H1 (cell line): ENCODE data around the gene EPG5. TPM values are rescaled to one million over a fixed set of nuclear protein-coding genes. Genes with fewer than 3 reads are reported as not detected.
A peak's percentile ranks its signal among the peaks of the same experiment; 100 is the strongest.

ENCODE experiments used
- CTCF ChIA-PET: fragments of 300-600 bp; sonication (Branson Sonifier 250); formaldehyde crosslinking; loops from one replicate; lab custom pipeline; 2021; ENCODE audit not compliant: partially characterized antibody; lab: Charles Lee
- POLR2A ChIA-PET: fragments of 300-600 bp; sonication (Branson Sonifier 250); formaldehyde crosslinking; loops from one replicate; lab custom pipeline; 2021; ENCODE audit warnings: inconsistent platforms; ENCODE audit not compliant: partially characterized antibody; lab: Charles Lee
- DNase-seq, 2 experiments: peaks; one replicate each; pipeline versions ENCODE4 v3.0.0 to v3.0.0-alpha.2; 2010 to 2022; ENCODE audit warnings: low spot score in 2 of 2, low read depth in 1 of 2, mixed read lengths in 1 of 2
- FAIRE-seq: peaks from 2 replicates; lab custom pipeline; 2011; peaks lifted over from hg19 to GRCh38; lab: Jason Lieb, UNC
- H2AFZ ChIP-seq: 2 replicates; pipeline ENCODE4 v1.8.1; 2012; ENCODE audit warnings: low read length, inconsistent platforms
- H2AK5ac ChIP-seq: 2 replicates; pipeline ENCODE4 v1.6.1; 2013; ENCODE audit warnings: low read depth, low read length
- H2BK120ac ChIP-seq: replicated peaks from 2 replicates; pipeline ENCODE3; 2013; ENCODE audit warnings: low read depth, low read length, inconsistent platforms
- H2BK12ac ChIP-seq: 2 replicates; pipeline ENCODE4 v1.6.1; 2013; ENCODE audit warnings: low read depth, low read length
- H2BK15ac ChIP-seq: 2 replicates; pipeline ENCODE4 v1.6.1; 2013; ENCODE audit warnings: low read length
- H2BK20ac ChIP-seq: 2 replicates; pipeline ENCODE4 v1.6.1; 2013; ENCODE audit warnings: low read length
- H2BK5ac ChIP-seq: 2 replicates; pipeline ENCODE4 v1.6.1; 2013; ENCODE audit warnings: low read depth, low read length
- H3K14ac ChIP-seq: 2 replicates; pipeline ENCODE4 v1.6.1; 2013; ENCODE audit warnings: inconsistent platforms; ENCODE audit not compliant: insufficient read length
- H3K18ac ChIP-seq: 2 replicates; pipeline ENCODE4 v1.6.1; 2013; ENCODE audit warnings: low read length; ENCODE audit errors: extremely low read depth
- H3K23ac ChIP-seq: 2 replicates; pipeline ENCODE4 v1.6.1; 2013; ENCODE audit warnings: inconsistent platforms; ENCODE audit not compliant: insufficient read length
- H3K23me2 ChIP-seq: 2 replicates; pipeline ENCODE4 v1.6.1; 2013; ENCODE audit warnings: low read depth, low read length
- H3K27ac ChIP-seq: 2 replicates; pipeline ENCODE4 v1.6.1; 2011; ENCODE audit warnings: low read depth, low read length, inconsistent platforms
- H3K27me3 ChIP-seq, 4 experiments: replicated peaks in 1 of 4; 1 replicate in 1 of 4; 2 replicates in 3 of 4; pipeline versions ENCODE4 v1.6.1 to v1.8.1; 2011 to 2013; ENCODE audit warnings: low read length in 3 of 4, mild to moderate bottlenecking in 3 of 4, inconsistent platforms in 2 of 4, mixed read lengths in 2 of 4, moderate library complexity in 1 of 4; ENCODE audit not compliant: control insufficient read depth in 3 of 4, insufficient read depth in 3 of 4; ENCODE audit errors: extremely low read depth in 1 of 4
- H3K36me3 ChIP-seq, 4 experiments: 2 replicates each; pipeline versions ENCODE4 v1.6.1 to v1.8.1; 2011 to 2013; ENCODE audit warnings: mild to moderate bottlenecking in 4 of 4, low read length in 3 of 4, moderate library complexity in 2 of 4, control low read depth in 1 of 4, inconsistent platforms in 1 of 4; ENCODE audit not compliant: insufficient read depth in 4 of 4, control insufficient read depth in 2 of 4
- H3K4ac ChIP-seq: replicated peaks from 2 replicates; pipeline ENCODE3; 2013; ENCODE audit warnings: low read length, low read depth, mixed read lengths, inconsistent platforms; ENCODE audit not compliant: insufficient read length
- H3K4me1 ChIP-seq, 4 experiments: replicated peaks in 1 of 4; 1 replicate in 1 of 4; 2 replicates in 3 of 4; pipeline versions ENCODE4 v1.6.1 to v1.8.1; 2011 to 2013; ENCODE audit warnings: low read length in 3 of 4, inconsistent platforms in 2 of 4, mixed read lengths in 1 of 4; ENCODE audit not compliant: insufficient read depth in 4 of 4, control insufficient read depth in 3 of 4
- H3K4me2 ChIP-seq, 2 experiments: 2 replicates each; pipeline versions ENCODE4 v1.6.1 to v1.8.1; 2011 to 2013; ENCODE audit warnings: low read depth in 2 of 2, low read length in 2 of 2, control low read depth in 1 of 2, inconsistent platforms in 1 of 2, mild to moderate bottlenecking in 1 of 2; ENCODE audit not compliant: insufficient read depth in 1 of 2
- H3K4me3 ChIP-seq, 4 experiments: fragments of 200-600, 300-600 bp in 1 of 4; sonication (generic), shearing (Covaris generic), sonication (Bioruptor Twin) in 1 of 4; 2 replicates each; pipeline versions ENCODE4 v1.5.1 to v1.8.1; 2011 to 2016; ENCODE audit warnings: low read length in 4 of 4, low read depth in 3 of 4, control low read depth in 2 of 4, inconsistent platforms in 2 of 4, mild to moderate bottlenecking in 2 of 4, mixed read lengths in 1 of 4, moderate library complexity in 1 of 4; ENCODE audit not compliant: insufficient read depth in 2 of 4; ENCODE audit errors: extremely low read depth in 1 of 4
- H3K56ac ChIP-seq: replicated peaks from 2 replicates; pipeline ENCODE3; 2013; ENCODE audit warnings: low read depth, mild to moderate bottlenecking, mixed read lengths, low read length, inconsistent platforms; ENCODE audit not compliant: insufficient read length
- H3K79me1 ChIP-seq: 2 replicates; pipeline ENCODE4 v1.6.1; 2013; ENCODE audit warnings: low read depth, low read length, control low read depth
- H3K79me2 ChIP-seq, 2 experiments: 2 replicates each; pipeline versions ENCODE4 v1.6.1 to v1.8.1; 2012 to 2013; ENCODE audit warnings: low read length in 2 of 2, mild to moderate bottlenecking in 2 of 2, inconsistent platforms in 1 of 2; ENCODE audit not compliant: insufficient read depth in 2 of 2, control insufficient read depth in 1 of 2
- H3K9ac ChIP-seq, 4 experiments: replicated peaks in 1 of 4; 1 replicate in 1 of 4; 2 replicates in 3 of 4; pipeline versions ENCODE4 v1.6.1 to v1.8.1; 2011 to 2013; ENCODE audit warnings: low read depth in 3 of 4, low read length in 3 of 4, control low read depth in 2 of 4, mild to moderate bottlenecking in 2 of 4, moderate library complexity in 2 of 4, inconsistent platforms in 1 of 4; ENCODE audit errors: extremely low read depth in 1 of 4
- H3K9me3 ChIP-seq, 2 experiments: 2 replicates each; pipeline versions ENCODE4 v1.6.1 to v1.8.1; 2012 to 2013; ENCODE audit warnings: mild to moderate bottlenecking in 2 of 2, moderate library complexity in 2 of 2, control low read depth in 1 of 2, inconsistent platforms in 1 of 2, low read depth in 1 of 2, low read length in 1 of 2, mixed read lengths in 1 of 2; ENCODE audit not compliant: insufficient read depth in 2 of 2
- H4K20me1 ChIP-seq, 2 experiments: replicated peaks in 1 of 2; 2 replicates each; pipeline versions ENCODE3 to v1.8.1; 2011 to 2013; ENCODE audit warnings: inconsistent platforms in 2 of 2, low read length in 2 of 2, mild to moderate bottlenecking in 1 of 2; ENCODE audit not compliant: insufficient read depth in 2 of 2, control insufficient read depth in 1 of 2
- H4K5ac ChIP-seq: 2 replicates; pipeline ENCODE4 v1.6.1; 2013; ENCODE audit warnings: low read length, low read depth, mixed read lengths, inconsistent platforms; ENCODE audit not compliant: insufficient read length
- H4K8ac ChIP-seq: 2 replicates; pipeline ENCODE4 v1.8.0; 2013; ENCODE audit warnings: mild to moderate bottlenecking, moderate library complexity, low read length, inconsistent platforms; ENCODE audit not compliant: insufficient read depth; ENCODE audit errors: extremely low read depth
- H4K91ac ChIP-seq: replicated peaks from 2 replicates; pipeline ENCODE3; 2013; ENCODE audit warnings: low read length, mixed read lengths, inconsistent platforms; ENCODE audit not compliant: insufficient read length
- SIRT6 ChIP-seq: IDR thresholded peaks from one replicate; pipeline ENCODE4 v1.7.1; 2012; ENCODE audit warnings: low read length, inconsistent platforms
- WGBS, 2 experiments: shearing (Covaris generic) in 1 of 2; methylation state at CpG; one replicate each; pipeline versions ENCODE4 v1.1.6 to v1.1.7; 2013 to 2015; ENCODE audit warnings: low lambda C conversion rate in 2 of 2, mixed read lengths in 2 of 2, inconsistent platforms in 1 of 2, low coverage in 1 of 2, missing lambda C conversion rate in 1 of 2; ENCODE audit not compliant: insufficient replicate concordance in 2 of 2, insufficient coverage in 1 of 2, insufficient read length in 1 of 2; ENCODE audit errors: extremely low coverage in 1 of 2, missing lambda C conversion rate in 1 of 2; 5-methylcytosine and 5-hydroxymethylcytosine counted together
- polyA plus RNA-seq, 7 experiments: library from polyadenylated mRNA; depleted of rRNA in 3 of 7; stranded (reverse) in 5 of 7; unstranded in 2 of 7; fragments of >200 nt in 5 of 7; fragments of 200-250 nt in 2 of 7; gene quantifications; 1 replicate in 5 of 7; 2 replicates in 1 of 7; 4 replicates in 1 of 7; pipeline versions ENCODE4 v1.2.1 to v1.2.3, GENCODE V29; 2011 to 2013; ENCODE audit warnings: missing spikeins in 2 of 7, mixed read lengths in 2 of 7
- total RNA-seq: library from RNA; stranded (reverse); fragmentation: NEBNext Ultra II Directional; extraction: Animal tissue kit (Norgen Biotek cat#: 25700); gene quantifications from 2 replicates; pipeline ENCODE4 v1.2.1, GENCODE V29; 2021
- TF ChIP-seq, protein P1 (sequence below): IDR thresholded peaks from 2 replicates; pipeline ENCODE4 v1.6.1; 2012; ENCODE audit warnings: inconsistent platforms
- TF ChIP-seq, protein P2 (sequence below): IDR thresholded peaks from 2 replicates; pipeline ENCODE4 v1.6.1; 2012; ENCODE audit warnings: inconsistent platforms

The EPG5 gene
- total and polyA plus RNA-seq, 2 of the 8 experiments (the other 6 are each of a cell fraction or from before 2014, with no cell fraction given) = 14.1 to 18.3 TPM

DNA sequence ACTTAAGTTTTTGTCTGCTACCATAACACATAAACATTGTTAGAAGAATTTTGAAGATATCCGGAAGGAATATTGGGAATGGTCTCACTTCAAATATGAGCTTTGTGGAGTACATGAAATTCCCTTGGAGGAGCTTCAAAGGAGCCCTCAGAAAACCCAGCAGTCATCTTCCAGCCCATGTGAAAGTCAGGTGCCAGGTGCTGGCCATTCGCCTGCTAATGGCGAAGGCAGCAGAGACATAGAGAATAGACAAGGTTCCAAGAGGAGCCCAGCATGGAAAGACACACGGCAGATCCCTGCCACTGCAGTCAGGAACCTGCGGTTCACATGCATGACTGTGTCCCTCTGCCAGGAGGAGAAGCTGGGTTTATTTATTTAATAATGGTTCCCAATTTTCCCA, 40.0 kb upstream of the EPG5 start:
- H4K20me1 ChIP-seq = no peaks in the 10 kb centered on the region
- H3K4me1 ChIP-seq = no peaks in the 10 kb centered on the region

More for the DNA sequence above, 40.0 kb upstream of the EPG5 start:
- Histone ChIP-seq H3K4me2 (no peak overlapping the region), H3K9me3 (no peaks in the 10 kb centered on the region; a peak in 1 of 4 replicates), H2BK12ac (no peak overlapping the region), H3K9ac (no peak overlapping the region), H4K8ac (no peak overlapping the region), H3K79me1 (no peaks in the 10 kb centered on the region), H2BK15ac (no peak overlapping the region), H3K27me3 (no peaks in the 10 kb centered on the region), H2BK5ac (no peak overlapping the region), H3K79me2 (no peaks in the 10 kb centered on the region), H2AK5ac (no peak overlapping the region), H3K4me3 (no peak overlapping the region), H3K27ac (no peak overlapping the region), H3K36me3 (no peaks in the 10 kb centered on the region), H4K5ac (no peak overlapping the region), H3K56ac (no peak overlapping the region)
- ChIA-PET CTCF (interaction anchor here (0.6 to 2.8 kb wide), 4 partner anchors 33 to 283 kb away, joined by 3 to 9 read pairs (median 5); partner anchors contain the start of genes PSTPIP2 and SLC14A1), POLR2A (interaction anchor here (1.7 kb wide), 1 partner anchor 9 kb away, joined by 4 read pairs; no protein-coding TSS in a partner anchor)
- 82% methylated on average over 5 of the region's 5 CpGs; no CpG with 5 or more reads in 1 of the 2 experiments for WGBS, 2 experiments
- no peak for FAIRE-seq
- TF ChIP-seq, protein P1, sequence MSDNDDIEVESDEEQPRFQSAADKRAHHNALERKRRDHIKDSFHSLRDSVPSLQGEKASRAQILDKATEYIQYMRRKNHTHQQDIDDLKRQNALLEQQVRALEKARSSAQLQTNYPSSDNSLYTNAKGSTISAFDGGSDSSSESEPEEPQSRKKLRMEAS = peak; percentile 82
- no peak for TF ChIP-seq SIRT6
- TF ChIP-seq, protein P2, sequence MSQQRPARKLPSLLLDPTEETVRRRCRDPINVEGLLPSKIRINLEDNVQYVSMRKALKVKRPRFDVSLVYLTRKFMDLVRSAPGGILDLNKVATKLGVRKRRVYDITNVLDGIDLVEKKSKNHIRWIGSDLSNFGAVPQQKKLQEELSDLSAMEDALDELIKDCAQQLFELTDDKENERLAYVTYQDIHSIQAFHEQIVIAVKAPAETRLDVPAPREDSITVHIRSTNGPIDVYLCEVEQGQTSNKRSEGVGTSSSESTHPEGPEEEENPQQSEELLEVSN = peak; percentile 81
- TF ChIP-seq, all 59 proteins: peak for 2
- Histone ChIP-seq H3K14ac (no peak overlapping the region), H3K18ac (no peak overlapping the region), H3K23ac (no peak overlapping the region), H4K91ac (no peak overlapping the region), H2BK20ac (no peak overlapping the region), H2BK120ac (no peak overlapping the region), H3K23me2 (no peaks in the 10 kb centered on the region), H3K4ac (no peak overlapping the region), H2AFZ (no peak overlapping the region)
- DNase-seq = no peak
